ENCODE measurements around the gene CDAN1.
"Not testable (repeated sequence)": the region's sequence is repeated elsewhere in the genome, so short reads cannot be mapped to it uniquely, and the experiment has no call there.

Gene CDAN1

GRCh38 chr15:42736793-42737528, at the start of gene CDAN1:
Gene CDAN1 (minus strand): TSS chr15:42737128. CDS start chr15:42737102, 26 bp downstream.
- DNase-seq (ENCODE audit: low read depth) = peak; percentile 36
- H3K4me3 ChIP-seq (ENCODE audit: low read depth, low read length) = peak within 1 kb of the TSS; percentile 73

GRCh38 chr15:42785569-42785968, 48.6 kb upstream of the CDAN1 start:
- no peak for DNase-seq (ENCODE audit: low read depth)
- no peak overlapping the region for H3K4me3 ChIP-seq (ENCODE audit: low read depth, low read length)

- no peak overlapping the region for H3K4me3 ChIP-seq (ENCODE audit: low read depth, low read length)
- DNase-seq (ENCODE audit: low read depth) = no peak
Observed at GRCh38 chr15:42784705-42785104, 47.8 kb upstream of the CDAN1 start.

GRCh38 chr15:42782716-42783115, 45.8 kb upstream of the CDAN1 start:
- DNase-seq (ENCODE audit: low read depth) = no peak
- no peak overlapping the region for H3K4me3 ChIP-seq (ENCODE audit: low read depth, low read length)

GRCh38 chr15:42775416-42775815, 38.5 kb upstream of the CDAN1 start:
- no peak for DNase-seq (ENCODE audit: low read depth)
- H3K4me3 ChIP-seq (ENCODE audit: low read depth, low read length) = no peak overlapping the region

- H3K4me3 ChIP-seq (ENCODE audit: low read depth, low read length) = no peak overlapping the region
- no peak for DNase-seq (ENCODE audit: low read depth)
Observed at GRCh38 chr15:42772901-42773300, 36.0 kb upstream of the CDAN1 start.

GRCh38 chr15:42772144-42772543, 35.2 kb upstream of the CDAN1 start:
- DNase-seq (ENCODE audit: low read depth) = no peak
- no peak overlapping the region for H3K4me3 ChIP-seq (ENCODE audit: low read depth, low read length)

GRCh38 chr15:42766109-42766508, 29.2 kb upstream of the CDAN1 start:
- not testable (repeated sequence) for DNase-seq (ENCODE audit: low read depth); H3K4me3 ChIP-seq (ENCODE audit: low read depth, low read length)

GRCh38 chr15:42764154-42764731, 27.3 kb upstream of the CDAN1 start:
- not testable (repeated sequence) for H3K4me3 ChIP-seq (ENCODE audit: low read depth, low read length); DNase-seq (ENCODE audit: low read depth)

- DNase-seq (ENCODE audit: low read depth); H3K4me3 ChIP-seq (ENCODE audit: low read depth, low read length): not testable (repeated sequence)
Observed at GRCh38 chr15:42761813-42762212, 24.9 kb upstream of the CDAN1 start.

- no peak for DNase-seq (ENCODE audit: low read depth)
Observed at GRCh38 chr15:42760759-42761158, 23.8 kb upstream of the CDAN1 start.

GRCh38 chr15:42759093-42759492, 22.2 kb upstream of the CDAN1 start:
- no peak for DNase-seq (ENCODE audit: low read depth)
- H3K4me3 ChIP-seq (ENCODE audit: low read depth, low read length) = no peak overlapping the region

More at GRCh38 chr15:42760759-42761158, 23.8 kb upstream of the CDAN1 start:
- H3K4me3 ChIP-seq (ENCODE audit: low read depth, low read length) = no peak overlapping the region

- H3K4me3 ChIP-seq (ENCODE audit: low read depth, low read length) = no peak overlapping the region
- no peak for DNase-seq (ENCODE audit: low read depth)
Observed at GRCh38 chr15:42750306-42750705, 13.4 kb upstream of the CDAN1 start.

GRCh38 chr15:42749266-42749665, 12.3 kb upstream of the CDAN1 start:
- DNase-seq (ENCODE audit: low read depth) = no peak
- no peak overlapping the region for H3K4me3 ChIP-seq (ENCODE audit: low read depth, low read length)

- no peak for DNase-seq (ENCODE audit: low read depth)
- H3K4me3 ChIP-seq (ENCODE audit: low read depth, low read length) = no peak overlapping the region
Observed at GRCh38 chr15:42744195-42744594, 7.3 kb upstream of the CDAN1 start.

GRCh38 chr15:42742149-42742548, 5.2 kb upstream of the CDAN1 start:
- no peak overlapping the region for H3K4me3 ChIP-seq (ENCODE audit: low read depth, low read length)
- DNase-seq (ENCODE audit: low read depth) = no peak

- no peak overlapping the region for H3K4me3 ChIP-seq (ENCODE audit: low read depth, low read length)
- DNase-seq (ENCODE audit: low read depth) = no peak
Observed at GRCh38 chr15:42741710-42742109, 4.8 kb upstream of the CDAN1 start.

GRCh38 chr15:42737529-42738328, 801 bp upstream of the CDAN1 start:
- DNase-seq (ENCODE audit: low read depth) = no peak
- peak overlapping the region; percentile 73 for H3K4me3 ChIP-seq (ENCODE audit: low read depth, low read length)

GRCh38 chr15:42736178-42736792, 643 bp downstream of the CDAN1 start:
- H3K4me3 ChIP-seq (ENCODE audit: low read depth, low read length) = peak overlapping the region; percentile 73
- no peak for DNase-seq (ENCODE audit: low read depth)
